Measurements from ENCODE around the gene GTPBP2.

GTPBP2 gene

GRCh38 chr6:43623880-43624785 is 4.9 kb downstream of the GTPBP2 start:
- Histone ChIP-seq H3K9me2 (replicated peaks; ENCODE audit: insufficient read depth, low read length) (no peaks in the 10 kb centered on the region), H3K4me3 (ENCODE audit: insufficient read depth, low read length, poor library complexity, severe bottlenecking) (no peak overlapping the region), H3K4me2 (ENCODE audit: low read depth, low read length, poor library complexity, severe bottlenecking) (no peak overlapping the region), H3K36me3 (ENCODE audit: low read length) (0 out of 2 replicates have a peak, but pooled peaks cover 6% of the 10 kb centered on the region), H3K27me3 (ENCODE audit: low read length) (no peaks in the 10 kb centered on the region), H3K79me2 (ENCODE audit: insufficient read depth, low read length) (peaks cover 20% of the 10 kb centered on the region), H2AFZ (ENCODE audit: low read depth, low read length, severe bottlenecking) (no peak overlapping the region), H3K9ac (ENCODE audit: low read length) (no peak overlapping the region), H3K9me3 (ENCODE audit: insufficient read depth, low read length) (no peaks in the 10 kb centered on the region), H3K27ac (ENCODE audit: low read depth, low read length) (no peak overlapping the region), H3F3A (ENCODE audit: insufficient read depth) (peaks cover 19% of the 10 kb centered on the region), H4K20me1 (ENCODE audit: low read depth, low read length) (no peaks in the 10 kb centered on the region)
- TF ChIP-seq EZH2phosphoT487 (conservative IDR thresholded peaks at IDR 0.05; ENCODE audit: low read length) (no peak), CTCF (IDR thresholded peaks at IDR 0.05; ENCODE audit: insufficient read depth, low read length, poor library complexity, severe bottlenecking) (no peak)

GRCh38 chr6:43622541-43622940 is 6.5 kb downstream of the GTPBP2 start:
- Histone ChIP-seq H3K36me3 (ENCODE audit: low read length) (0 out of 2 replicates have a peak, but pooled peaks cover 6% of the 10 kb centered on the region), H3K79me2 (ENCODE audit: insufficient read depth, low read length) (peaks cover 9% of the 10 kb centered on the region), H3K27ac (ENCODE audit: low read depth, low read length) (no peak overlapping the region), H3K4me3 (ENCODE audit: insufficient read depth, low read length, poor library complexity, severe bottlenecking) (no peak overlapping the region), H3K9me2 (replicated peaks; ENCODE audit: insufficient read depth, low read length) (no peaks in the 10 kb centered on the region), H3K9ac (ENCODE audit: low read length) (no peak overlapping the region), H3K4me2 (ENCODE audit: low read depth, low read length, poor library complexity, severe bottlenecking) (no peak overlapping the region), H3K27me3 (ENCODE audit: low read length) (no peaks in the 10 kb centered on the region), H4K20me1 (ENCODE audit: low read depth, low read length) (no peaks in the 10 kb centered on the region), H2AFZ (ENCODE audit: low read depth, low read length, severe bottlenecking) (no peak overlapping the region), H3K9me3 (ENCODE audit: insufficient read depth, low read length) (no peaks in the 10 kb centered on the region), H3F3A (ENCODE audit: insufficient read depth) (peaks cover 27% of the 10 kb centered on the region)
- TF ChIP-seq EZH2phosphoT487 (conservative IDR thresholded peaks at IDR 0.05; ENCODE audit: low read length) (no peak), CTCF (IDR thresholded peaks at IDR 0.05; ENCODE audit: insufficient read depth, low read length, poor library complexity, severe bottlenecking) (no peak)

- Histone ChIP-seq H3K9me2 (replicated peaks; ENCODE audit: insufficient read depth, low read length) (no peaks in the 10 kb centered on the region), H3K4me2 (ENCODE audit: low read depth, low read length, poor library complexity, severe bottlenecking) (no peak overlapping the region), H3F3A (ENCODE audit: insufficient read depth) (peaks cover 34% of the 10 kb centered on the region), H3K9me3 (ENCODE audit: insufficient read depth, low read length) (no peaks in the 10 kb centered on the region), H3K79me2 (ENCODE audit: insufficient read depth, low read length) (peaks cover 1% of the 10 kb centered on the region; the same call in 1 of the 2 replicates), H3K27ac (ENCODE audit: low read depth, low read length) (no peak overlapping the region), H2AFZ (ENCODE audit: low read depth, low read length, severe bottlenecking) (no peak overlapping the region), H3K4me3 (ENCODE audit: insufficient read depth, low read length, poor library complexity, severe bottlenecking) (no peak overlapping the region), H4K20me1 (ENCODE audit: low read depth, low read length) (no peaks in the 10 kb centered on the region), H3K27me3 (ENCODE audit: low read length) (no peaks in the 10 kb centered on the region), H3K36me3 (ENCODE audit: low read length) (0 out of 2 replicates have a peak, but pooled peaks cover 6% of the 10 kb centered on the region), H3K9ac (ENCODE audit: low read length) (no peak overlapping the region)
- TF ChIP-seq EZH2phosphoT487 (conservative IDR thresholded peaks at IDR 0.05; ENCODE audit: low read length): no peak
- no peak for TF ChIP-seq CTCF (IDR thresholded peaks at IDR 0.05; ENCODE audit: insufficient read depth, low read length, poor library complexity, severe bottlenecking)
Measured at GRCh38 chr6:43621836-43622180, 7.3 kb downstream of the GTPBP2 start.

Data from SU-DHL-6 (cell line).